Liver (tissue), 9 donors: ENCODE data around the gene VASN. TPM values are rescaled to one million over a fixed set of nuclear protein-coding genes. Genes with fewer than 3 reads are reported as not detected.

ENCODE experiments used
- DNase-seq: peaks from one replicate; pipeline ENCODE4 v3.0.0-alpha.2; 2017; ENCODE audit warnings: low spot score
- H3K27ac ChIP-seq, 2 donors: one replicate each; pipeline ENCODE4 v1.7.0; 2013; ENCODE audit warnings: inconsistent platforms in 2 of 2, low read length in 2 of 2, control low read depth in 1 of 2, low read depth in 1 of 2, mild to moderate bottlenecking in 1 of 2
- H3K27me3 ChIP-seq, 4 donors: one replicate each; pipeline versions ENCODE4 v1.6.1 to v1.7.0; 2013; ENCODE audit warnings: low read length in 3 of 4, inconsistent platforms in 1 of 4, mild to moderate bottlenecking in 1 of 4, moderate library complexity in 1 of 4; ENCODE audit not compliant: control insufficient read depth in 4 of 4, insufficient read depth in 4 of 4
- H3K36me3 ChIP-seq, 4 donors: one replicate each; pipeline versions ENCODE4 v1.6.1 to v1.7.0; 2013; ENCODE audit warnings: low read length in 3 of 4, mild to moderate bottlenecking in 3 of 4, low read depth in 1 of 4, moderate library complexity in 1 of 4; ENCODE audit not compliant: control insufficient read depth in 4 of 4, insufficient read depth in 3 of 4
- H3K4me1 ChIP-seq, 4 donors: one replicate each; pipeline versions ENCODE4 v1.6.1 to v1.7.0; 2013; ENCODE audit warnings: low read length in 3 of 4, mild to moderate bottlenecking in 3 of 4, moderate library complexity in 1 of 4; ENCODE audit not compliant: control insufficient read depth in 4 of 4, insufficient read depth in 4 of 4
- H3K4me3 ChIP-seq, 3 donors: one replicate each; pipeline versions ENCODE4 v1.6.1 to v1.7.0; 2013; ENCODE audit warnings: low read length in 3 of 3, control low read depth in 1 of 3, low read depth in 1 of 3, mild to moderate bottlenecking in 1 of 3
- H3K9ac ChIP-seq, 2 donors: one replicate each; pipeline ENCODE4 v1.7.0; 2013; ENCODE audit warnings: low read length in 2 of 2, mild to moderate bottlenecking in 2 of 2, moderate library complexity in 2 of 2, control low read depth in 1 of 2, low read depth in 1 of 2
- H3K9me3 ChIP-seq, 4 donors: one replicate each; pipeline versions ENCODE4 v1.6.1 to v1.7.0; 2013; ENCODE audit warnings: low read length in 3 of 4; ENCODE audit not compliant: control insufficient read depth in 4 of 4
- CTCF ChIP-seq: fragments of 150-350 bp; IDR thresholded peaks from 2 replicates; pipeline ENCODE4 v1.5.1; 2017; ENCODE audit warnings: improper control_type of control experiment, low read depth, low read length; ENCODE audit not compliant: missing input control
- EGR1 ChIP-seq, 2 donors: IDR thresholded peaks; 2 replicates each; pipeline ENCODE4 v1.6.1; 2016 to 2018; ENCODE audit warnings: antibody characterized with exemption in 2 of 2, low read depth in 2 of 2
- FOXA1 ChIP-seq: IDR thresholded peaks from 2 replicates; pipeline ENCODE4 v1.6.1; 2016; ENCODE audit warnings: antibody characterized with exemption
- FOXA2 ChIP-seq: IDR thresholded peaks from 2 replicates; pipeline ENCODE4 v1.6.1; 2016; ENCODE audit warnings: antibody characterized with exemption
- HNF4A ChIP-seq, 2 donors: conservative IDR thresholded peaks; 2 replicates each; pipeline ENCODE4 v1.6.1; 2016; ENCODE audit warnings: antibody characterized with exemption in 2 of 2, mild to moderate bottlenecking in 2 of 2
- JUND ChIP-seq, 2 donors: IDR thresholded peaks; 2 replicates each; pipeline ENCODE4 v1.6.1; 2016; ENCODE audit warnings: antibody characterized with exemption in 2 of 2
- NR2F2 ChIP-seq: IDR thresholded peaks from 2 replicates; pipeline ENCODE4 v1.6.1; 2016; ENCODE audit warnings: antibody characterized with exemption
- RAD21 ChIP-seq, 2 donors: IDR thresholded peaks; 2 replicates each; pipeline ENCODE4 v1.6.1; 2016; ENCODE audit warnings: antibody characterized with exemption in 2 of 2, mild to moderate bottlenecking in 2 of 2
- REST ChIP-seq: IDR thresholded peaks from 2 replicates; pipeline ENCODE4 v1.6.1; 2016; ENCODE audit warnings: antibody characterized with exemption, mild to moderate bottlenecking
- RXRA ChIP-seq, 2 donors: IDR thresholded peaks; 2 replicates each; pipeline ENCODE4 v1.6.1; 2017 to 2018; ENCODE audit warnings: antibody characterized with exemption in 2 of 2, mild to moderate bottlenecking in 1 of 2
- SP1 ChIP-seq: IDR thresholded peaks from 2 replicates; pipeline ENCODE4 v1.6.1; 2018; ENCODE audit warnings: antibody characterized with exemption, mild to moderate bottlenecking
- TAF1 ChIP-seq: conservative IDR thresholded peaks from 2 replicates; pipeline ENCODE4 v1.6.1; 2016; ENCODE audit warnings: antibody characterized with exemption, mild to moderate bottlenecking
- YY1 ChIP-seq: IDR thresholded peaks from 2 replicates; pipeline ENCODE4 v1.6.1; 2016; ENCODE audit warnings: antibody characterized with exemption, mild to moderate bottlenecking
- ZBTB33 ChIP-seq: IDR thresholded peaks from 2 replicates; pipeline ENCODE4 v1.6.1; 2016; ENCODE audit warnings: antibody characterized with exemption
- WGBS: extraction: QIAGEN DNeasy Blood & Tissue Kit; methylation state at CpG from one replicate; pipeline ENCODE4 v1.1.7; 2013; 5-methylcytosine and 5-hydroxymethylcytosine counted together
- polyA plus RNA-seq, 2 donors: library from polyadenylated mRNA; stranded (reverse) in 1 of 2; unstranded in 1 of 2; fragments of 200-250 nt in 1 of 2; fragments of >200 nt in 1 of 2; fragmentation: Nextera tagmentation in 1 of 2; extraction: Ambion mirVana in 1 of 2; gene quantifications; one replicate each; pipeline versions ENCODE4 v1.2.1 to v1.2.3, GENCODE V29; 2013 to 2015
- total RNA-seq, 2 donors: library from RNA; depleted of rRNA; stranded (reverse); fragments of >200 nt; gene quantifications; one replicate each; pipeline ENCODE4 v1.2.3, GENCODE V29; 2014
- TF ChIP-seq, protein P1 (sequence below): IDR thresholded peaks from 2 replicates; pipeline ENCODE4 v1.6.1; 2016; ENCODE audit warnings: antibody characterized with exemption
- donor health status: healthy.
- donor health status: healthy.
- donor health status: healthy.
- donor health status: healthy.
- donor health status: healthy.

Gene VASN
- total and polyA plus RNA-seq, 4 donors = 6.2 to 26.9 (median 21.2) TPM

DNA sequence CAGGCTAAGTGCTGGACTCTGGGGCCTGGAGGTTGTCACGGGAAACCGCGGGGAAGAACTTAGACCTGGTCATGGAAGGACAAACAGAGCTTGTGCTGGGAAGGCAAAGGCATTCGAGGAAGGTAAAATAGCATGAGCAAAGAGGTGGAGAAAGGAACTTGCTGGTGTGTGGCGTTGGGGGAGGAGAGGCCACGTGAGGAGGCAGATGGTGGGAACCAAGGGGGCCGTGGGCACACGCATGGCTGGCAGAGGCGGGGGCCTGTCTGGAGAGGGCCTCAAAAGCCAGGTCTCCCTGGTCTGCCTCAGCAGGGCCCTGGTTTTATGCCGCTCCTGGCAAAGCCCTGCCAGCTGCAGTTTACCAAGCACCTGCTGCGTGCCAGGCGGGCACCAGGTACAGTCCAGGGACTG lies 29.4 kb downstream of the VASN start:
- no peaks in the 10 kb centered on the region for H3K27me3 ChIP-seq
- WGBS = 94% methylated on average over 12 of the region's 12 CpGs
- no peak overlapping the region for H3K4me3 ChIP-seq
- H3K36me3 ChIP-seq = peaks cover 3 to 4% (median 3%) of the 10 kb centered on the region in 4 donors
- peaks cover 0 to 6% (median 0%) of the 10 kb centered on the region in 4 donors for H3K4me1 ChIP-seq
- no peak for TF ChIP-seq EGR1 (IDR thresholded peaks at IDR 0.05; ENCODE audit: low read depth in 2 of 2)
- TF ChIP-seq TAF1 = no peak
- TF ChIP-seq FOXA1 = no peak
- no peak for TF ChIP-seq SP1
- no peak for TF ChIP-seq REST
- no peak for TF ChIP-seq NR2F2
- TF ChIP-seq RAD21 (IDR thresholded peaks at IDR 0.05) = no peak
- no peak for TF ChIP-seq CTCF
- TF ChIP-seq, protein P1, sequence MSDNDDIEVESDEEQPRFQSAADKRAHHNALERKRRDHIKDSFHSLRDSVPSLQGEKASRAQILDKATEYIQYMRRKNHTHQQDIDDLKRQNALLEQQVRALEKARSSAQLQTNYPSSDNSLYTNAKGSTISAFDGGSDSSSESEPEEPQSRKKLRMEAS = no peak
- TF ChIP-seq RXRA (IDR thresholded peaks at IDR 0.05) = no peak
- TF ChIP-seq FOXA2 = no peak
- no peak for DNase-seq
- H3K9me3 ChIP-seq = no peaks in the 10 kb centered on the region
- H3K27ac ChIP-seq = no peak overlapping the region
- no peak overlapping the region for H3K9ac ChIP-seq

DNA sequence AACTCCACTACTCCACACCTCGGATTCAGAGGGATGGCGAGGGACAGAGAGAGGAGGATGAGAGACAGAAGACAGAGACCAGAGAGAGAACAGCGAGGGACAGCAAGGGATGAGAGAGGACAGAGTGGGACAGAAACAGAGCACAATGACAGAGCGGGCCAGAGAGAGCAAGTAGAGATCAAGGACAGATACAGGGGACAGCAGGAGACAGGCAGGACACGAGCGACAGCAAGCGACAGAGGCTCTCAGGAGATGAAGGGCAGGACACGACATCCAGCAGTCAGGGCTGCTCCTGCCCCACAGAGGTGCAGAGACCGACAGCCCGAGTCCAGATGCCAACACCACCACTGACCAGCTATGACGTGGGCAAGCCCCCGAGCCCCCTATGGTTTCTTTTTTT lies 29.9 kb downstream of the VASN start:
- no peak overlapping the region for H3K9ac ChIP-seq
- H3K36me3 ChIP-seq = peaks cover 3 to 4% (median 3%) of the 10 kb centered on the region in 4 donors
- WGBS = 97% methylated on average over 12 of the region's 12 CpGs

More for the DNA sequence above, 29.9 kb downstream of the VASN start:
- H3K9me3 ChIP-seq = no peaks in the 10 kb centered on the region
- peaks cover 0 to 6% (median 0%) of the 10 kb centered on the region in 4 donors for H3K4me1 ChIP-seq
- DNase-seq = no peak
- H3K4me3 ChIP-seq = no peak overlapping the region
- no peak overlapping the region for H3K27ac ChIP-seq
- H3K27me3 ChIP-seq = no peaks in the 10 kb centered on the region
- TF ChIP-seq RAD21 (IDR thresholded peaks at IDR 0.05) = no peak
- no peak for TF ChIP-seq NR2F2
- TF ChIP-seq YY1 = no peak
- TF ChIP-seq HNF4A (conservative IDR thresholded peaks at IDR 0.05) = no peak
- no peak for TF ChIP-seq ZBTB33
- TF ChIP-seq REST = no peak
- TF ChIP-seq TAF1 = no peak
- no peak for TF ChIP-seq EGR1 (IDR thresholded peaks at IDR 0.05; ENCODE audit: low read depth in 2 of 2)
- no peak for TF ChIP-seq FOXA2
- TF ChIP-seq JUND (IDR thresholded peaks at IDR 0.05) = no peak
